Duodenal mucosa (tissue), 2 donors: ENCODE data around the gene USP25.

Experiments
- H3K27ac ChIP-seq: one replicate; pipeline ENCODE4 v1.7.0; 2013; ENCODE audit warnings: low read depth, low read length
- H3K27me3 ChIP-seq, 2 donors: one replicate each; pipeline ENCODE4 v1.7.0; 2013; ENCODE audit warnings: low read length in 2 of 2, control low read depth in 1 of 2; ENCODE audit not compliant: insufficient read depth in 2 of 2, control insufficient read depth in 1 of 2
- H3K36me3 ChIP-seq, 2 donors: one replicate each; pipeline ENCODE4 v1.7.0; 2013; ENCODE audit warnings: low read length in 2 of 2, control low read depth in 1 of 2; ENCODE audit not compliant: insufficient read depth in 2 of 2, control insufficient read depth in 1 of 2
- H3K4me1 ChIP-seq, 2 donors: one replicate each; pipeline ENCODE4 v1.7.0; 2013; ENCODE audit warnings: low read length in 2 of 2, control low read depth in 1 of 2; ENCODE audit not compliant: insufficient read depth in 2 of 2, control insufficient read depth in 1 of 2
- H3K4me3 ChIP-seq, 2 donors: one replicate each; pipeline ENCODE4 v1.7.0; 2013; ENCODE audit warnings: low read length in 2 of 2, low read depth in 1 of 2
- H3K9ac ChIP-seq, 2 donors: one replicate each; pipeline ENCODE4 v1.7.0; 2013; ENCODE audit warnings: low read length in 2 of 2, low read depth in 1 of 2
- H3K9me3 ChIP-seq, 2 donors: one replicate each; pipeline ENCODE4 v1.7.0; 2013; ENCODE audit warnings: low read length in 2 of 2, control low read depth in 1 of 2; ENCODE audit not compliant: control insufficient read depth in 1 of 2

USP25 gene

GRCh38 chr21:15842565-15842880 lies 112.7 kb downstream of the USP25 start:
- H3K9ac ChIP-seq: no peak overlapping the region
- H3K36me3 ChIP-seq: peaks cover 3 to 14% of the 10 kb centered on the region in 2 donors
- no peaks in the 10 kb centered on the region for H3K9me3 ChIP-seq
- H3K4me1 ChIP-seq: peaks cover 0 to 5% of the 10 kb centered on the region in 2 donors
- no peak overlapping the region for H3K4me3 ChIP-seq
- H3K27me3 ChIP-seq: no peaks in the 10 kb centered on the region
- no peak overlapping the region for H3K27ac ChIP-seq

DNA sequence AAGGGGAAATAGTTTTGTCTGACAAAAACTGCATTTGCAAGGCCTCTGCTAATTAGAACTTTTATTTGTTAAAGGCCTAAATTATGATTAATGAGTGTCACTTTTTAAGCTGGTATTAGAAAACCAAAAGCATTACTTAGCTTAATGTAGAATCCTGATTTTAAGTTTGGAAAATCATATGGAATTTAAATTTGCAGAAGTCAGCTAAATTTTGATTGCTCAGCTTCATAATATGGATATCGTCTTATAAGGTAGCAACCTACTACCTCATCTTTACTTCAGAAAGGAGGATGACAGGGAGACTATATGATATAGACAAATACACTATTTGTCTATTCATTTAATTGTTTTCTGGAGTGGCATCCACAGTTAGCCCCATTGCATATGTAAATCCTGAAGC lies 114.0 kb downstream of the USP25 start:
- Histone ChIP-seq H3K4me1 (no peaks in the 10 kb centered on the region), H3K27me3 (no peaks in the 10 kb centered on the region), H3K27ac (no peak overlapping the region), H3K9ac (no peak overlapping the region), H3K9me3 (no peaks in the 10 kb centered on the region), H3K36me3 (peaks cover 0 to 14% of the 10 kb centered on the region in 2 donors), H3K4me3 (no peak overlapping the region)

GRCh38 chr21:15848634-15849560 lies 119.1 kb downstream of the USP25 start:
- Histone ChIP-seq H3K4me3 (no peak overlapping the region), H3K27me3 (no peaks in the 10 kb centered on the region), H3K9ac (no peak overlapping the region), H3K9me3 (no peaks in the 10 kb centered on the region), H3K36me3 (peaks cover 0 to 2% of the 10 kb centered on the region in 2 donors), H3K27ac (no peak overlapping the region), H3K4me1 (no peaks in the 10 kb centered on the region)

DNA sequence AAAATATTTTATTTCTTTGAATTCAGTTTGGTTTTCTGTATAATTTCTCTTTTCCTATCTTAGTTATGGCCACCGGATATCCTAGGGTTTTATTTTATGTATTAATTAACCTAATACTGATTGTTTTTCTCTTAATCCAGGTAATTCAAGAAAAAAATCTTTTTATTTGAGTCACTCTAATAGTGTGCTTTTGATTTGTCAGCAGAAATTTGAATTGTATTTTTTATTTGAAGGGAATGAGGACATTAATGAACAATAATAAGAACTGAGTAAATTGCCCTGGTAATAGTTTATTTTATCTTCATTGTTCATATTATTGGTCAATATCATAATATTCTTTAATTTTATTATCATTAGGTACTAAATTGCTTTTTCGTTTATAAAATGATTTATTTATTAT lies 120.1 kb downstream of the USP25 start:
- H3K36me3 ChIP-seq: peaks cover 0 to 2% of the 10 kb centered on the region in 2 donors
- no peaks in the 10 kb centered on the region for H3K27me3 ChIP-seq
- no peaks in the 10 kb centered on the region for H3K9me3 ChIP-seq
- H3K9ac ChIP-seq: no peak overlapping the region
- H3K4me3 ChIP-seq: no peak overlapping the region
- H3K27ac ChIP-seq: no peak overlapping the region
- H3K4me1 ChIP-seq: no peaks in the 10 kb centered on the region

DNA sequence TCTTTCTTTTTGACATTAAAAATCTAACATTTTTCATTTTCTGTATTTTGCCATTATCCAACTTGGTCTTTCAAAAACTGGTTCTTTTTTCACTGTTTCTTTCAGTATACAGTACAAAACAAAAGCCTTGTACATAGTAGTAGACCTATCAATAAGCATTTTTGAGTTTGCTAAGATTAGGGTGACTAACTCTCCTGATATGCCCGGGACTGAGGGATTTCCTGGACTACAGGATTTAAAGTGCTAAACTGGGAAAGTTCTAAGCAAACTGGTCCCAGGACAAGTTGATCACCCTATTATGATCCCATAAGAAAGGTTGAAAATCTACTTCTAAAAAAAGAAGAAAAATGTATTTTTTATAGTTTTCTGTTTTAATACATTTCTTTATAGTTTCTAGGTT lies 120.9 kb downstream of the USP25 start:
- no peaks in the 10 kb centered on the region for H3K4me1 ChIP-seq
- no peak overlapping the region for H3K27ac ChIP-seq
- H3K9me3 ChIP-seq: no peaks in the 10 kb centered on the region
- no peak overlapping the region for H3K4me3 ChIP-seq
- peaks cover 0 to 2% of the 10 kb centered on the region in 2 donors for H3K36me3 ChIP-seq
- H3K27me3 ChIP-seq: no peaks in the 10 kb centered on the region
- H3K9ac ChIP-seq: no peak overlapping the region

DNA sequence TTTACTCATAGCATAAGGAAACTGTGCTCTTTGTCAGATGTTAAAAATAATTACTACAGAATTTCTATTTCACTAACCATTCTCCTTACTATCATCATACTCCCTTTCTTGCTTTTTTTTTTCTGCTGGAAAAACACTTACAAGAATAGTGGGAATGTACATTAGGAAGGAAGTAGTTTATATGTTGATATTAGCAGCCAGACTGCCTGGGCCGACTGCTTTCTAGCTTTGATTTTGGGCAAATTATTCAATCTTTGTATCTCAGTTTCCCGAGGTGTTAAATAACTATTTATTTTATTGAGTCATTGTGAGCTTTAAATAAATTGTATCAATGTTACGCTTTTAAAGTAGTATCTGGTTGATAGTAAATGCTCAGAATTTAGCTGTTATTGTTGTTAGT lies 122.4 kb downstream of the USP25 start:
- H3K27ac ChIP-seq: no peak overlapping the region
- no peak overlapping the region for H3K9ac ChIP-seq
- peaks cover 0 to 2% of the 10 kb centered on the region in 2 donors for H3K36me3 ChIP-seq
- H3K4me1 ChIP-seq: no peaks in the 10 kb centered on the region
- no peaks in the 10 kb centered on the region for H3K27me3 ChIP-seq
- no peaks in the 10 kb centered on the region for H3K9me3 ChIP-seq
- no peak overlapping the region for H3K4me3 ChIP-seq

GRCh38 chr21:15853126-15853525 lies 123.3 kb downstream of the USP25 start:
- Histone ChIP-seq H3K4me3 (no peak overlapping the region), H3K27ac (no peak overlapping the region), H3K27me3 (no peaks in the 10 kb centered on the region), H3K4me1 (no peaks in the 10 kb centered on the region), H3K9me3 (no peaks in the 10 kb centered on the region), H3K9ac (no peak overlapping the region), H3K36me3 (peaks cover 0 to 2% of the 10 kb centered on the region in 2 donors)

DNA sequence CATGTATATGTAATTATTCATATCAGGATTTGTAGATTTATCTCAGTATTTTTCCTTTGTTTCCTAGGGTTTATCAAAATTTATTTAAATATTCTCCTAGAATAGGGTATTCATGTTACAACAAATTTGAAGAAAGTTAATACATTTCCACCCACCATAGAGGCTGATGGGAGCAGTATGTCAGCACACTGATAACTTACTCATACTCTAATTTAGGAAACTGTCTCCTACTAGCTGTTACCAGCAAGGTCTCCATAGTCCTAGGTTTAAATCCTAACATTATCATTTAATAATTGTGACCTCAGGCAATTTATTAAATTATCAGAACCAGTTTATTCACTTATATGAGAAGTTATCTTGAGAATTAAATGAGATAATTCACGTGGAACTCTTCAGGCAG lies 127.0 kb downstream of the USP25 start:
- H3K27me3 ChIP-seq: no peaks in the 10 kb centered on the region
- H3K9me3 ChIP-seq: no peaks in the 10 kb centered on the region
- H3K9ac ChIP-seq: no peak overlapping the region
- H3K4me3 ChIP-seq: no peak overlapping the region
- H3K27ac ChIP-seq: no peak overlapping the region
- peaks cover 0 to 2% of the 10 kb centered on the region in 2 donors for H3K36me3 ChIP-seq
- H3K4me1 ChIP-seq: no peaks in the 10 kb centered on the region

DNA sequence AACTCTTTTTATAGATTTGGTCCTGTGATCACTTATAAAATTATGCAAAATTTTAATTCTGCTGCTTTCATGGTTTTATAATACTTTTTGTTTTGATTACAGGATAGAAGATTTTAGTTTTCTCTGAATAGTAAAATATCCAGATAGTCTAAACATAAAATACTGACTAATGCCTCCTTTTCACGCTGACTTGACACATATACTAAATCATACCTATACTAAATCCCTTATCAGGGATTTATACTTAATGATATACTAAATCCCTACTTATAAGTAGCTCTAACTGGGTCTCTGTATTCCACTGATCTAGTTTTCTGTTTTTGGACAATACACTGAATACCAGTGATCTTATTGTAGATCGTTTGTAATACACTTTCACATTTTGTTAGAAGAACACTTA lies 128.0 kb downstream of the USP25 start:
- Histone ChIP-seq H3K4me1 (no peaks in the 10 kb centered on the region), H3K36me3 (peaks cover 0 to 2% of the 10 kb centered on the region in 2 donors), H3K4me3 (no peak overlapping the region), H3K27me3 (no peaks in the 10 kb centered on the region), H3K9ac (no peak overlapping the region), H3K9me3 (no peaks in the 10 kb centered on the region), H3K27ac (no peak overlapping the region)

DNA sequence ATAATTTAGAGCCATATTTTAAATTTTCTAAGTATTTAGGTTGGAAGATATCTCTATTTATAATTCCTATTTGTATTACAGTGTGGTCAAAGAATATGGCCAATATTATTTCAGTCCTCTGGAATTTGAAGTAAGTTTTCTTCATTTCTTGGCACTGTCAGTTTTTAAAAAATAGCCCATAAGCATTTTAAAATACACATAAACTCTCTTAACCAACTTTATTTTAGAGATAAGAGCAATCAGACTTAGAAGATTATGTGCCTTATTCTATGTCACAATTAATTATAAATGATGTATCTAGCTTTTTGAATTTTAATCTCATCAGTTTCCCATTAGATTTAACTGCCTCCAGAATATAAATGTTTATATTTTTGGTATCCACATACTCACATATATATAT lies 130.8 kb downstream of the USP25 start:
- Histone ChIP-seq H3K27me3 (no peaks in the 10 kb centered on the region), H3K36me3 (no peaks in the 10 kb centered on the region), H3K4me1 (no peaks in the 10 kb centered on the region), H3K9ac (no peak overlapping the region), H3K9me3 (no peaks in the 10 kb centered on the region), H3K27ac (no peak overlapping the region), H3K4me3 (no peak overlapping the region)
